Left lung (tissue), 10 donors: ENCODE results near the gene CTBP1. TPM values are rescaled to one million over a fixed set of nuclear protein-coding genes. Genes with fewer than 3 reads are reported as not detected.

ENCODE experiments used
- ATAC-seq: fragments of 200-7000 bp; cut with Tn5 transposase; one replicate; pipeline ENCODE4 v1.9.1; 2020; ENCODE audit warnings: moderate library complexity
- DNase-seq, 4 donors: peaks; one replicate each; pipeline ENCODE4 v3.0.0-alpha.2; 2013 to 2020
- H3K27ac ChIP-seq, 2 donors: fragments of 200-600 bp; sonication (generic) in 1 of 2; one replicate each; pipeline versions ENCODE4 v1.5.0 to v1.8.0; 2020 to 2021
- H3K27me3 ChIP-seq, 2 donors: fragments of 200-600 bp; sonication (generic) in 1 of 2; one replicate each; pipeline versions ENCODE4 v1.5.0 to v1.8.0; 2020 to 2021
- H3K36me3 ChIP-seq, 2 donors: fragments of 200-600 bp; sonication (generic) in 1 of 2; one replicate each; pipeline versions ENCODE4 v1.5.0 to v1.8.0; 2020 to 2021
- H3K4me1 ChIP-seq, 2 donors: fragments of 200-600 bp; one replicate each; pipeline ENCODE4 v1.8.0; 2021
- H3K4me3 ChIP-seq, 2 donors: fragments of 200-600 bp; sonication (generic) in 1 of 2; one replicate each; pipeline versions ENCODE4 v1.5.0 to v1.8.0; 2020 to 2021; ENCODE audit warnings: mild to moderate bottlenecking in 1 of 2
- H3K9me3 ChIP-seq, 2 donors: fragments of 200-600 bp; sonication (generic) in 1 of 2; one replicate each; pipeline versions ENCODE4 v1.5.0 to v1.8.0; 2020 to 2021
- CTCF ChIP-seq, 2 donors: fragments of 200-600 bp; sonication (generic) in 1 of 2; IDR thresholded peaks; one replicate each; pipeline versions ENCODE4 v1.5.0 to v1.8.0; 2021; ENCODE audit warnings: antibody characterized with exemption in 2 of 2
- intact Hi-C, 2 donors: fragments of 100-400 bp; cut with DNase I; formaldehyde crosslinking; loops; one replicate each; pipeline versions ENCODE4 v1.11.2 to v1.14.2; 2022
- polyA plus RNA-seq, 6 donors: library from polyadenylated mRNA; unstranded; fragments of 120-200 nt; gene quantifications; one replicate each; pipeline ENCODE4 v1.2.1, GENCODE V29; 2013; ENCODE audit not compliant: insufficient read length in 6 of 6
- total RNA-seq, 2 donors: library from RNA; stranded (reverse); fragmentation: NEBNext Ultra II Directional; extraction: Animal tissue kit (Norgen Biotek cat#: 25700); gene quantifications; one replicate each; pipeline ENCODE4 v1.2.1, GENCODE V29; 2021
- donor health status: DM: no; HTN: yes; CAD: no.
- donor health status: DM: no; HTN: no; CAD: no.

The CTBP1 gene
- total and polyA plus RNA-seq, 8 donors: 93.9 to 167 (median 122) TPM

- intact Hi-C loops: loop anchor here in 1 of 2 donors (10.0 kb wide), 1 partner anchor 94 kb away; the partner anchor contains the start of gene UVSSA
- no peaks in the 10 kb centered on the region for H3K36me3 ChIP-seq
- H3K27ac ChIP-seq: peak overlapping the region in 1 of 2 donors; percentile 97
Observed at GRCh38 chr4:1250921-1251772, 2.2 kb upstream of the CTBP1 start.

GRCh38 chr4:1250527-1250812 lies 1.5 kb upstream of the CTBP1 start:
- peak in 1 of 4 donors; percentile 55 for DNase-seq
- H3K36me3 ChIP-seq: no peaks in the 10 kb centered on the region
- H3K27ac ChIP-seq: peak overlapping the region; percentile 95 to 97
- H3K9me3 ChIP-seq: peaks cover 0 to 10% of the 10 kb centered on the region in 2 donors
- H3K4me3 ChIP-seq: peak overlapping the region in 1 of 2 donors; percentile 67
- no peak for TF ChIP-seq CTCF (IDR thresholded peaks at IDR 0.05)
- H3K27me3 ChIP-seq: no peaks in the 10 kb centered on the region
- peaks cover 24 to 42% of the 10 kb centered on the region in 2 donors for H3K4me1 ChIP-seq
- intact Hi-C loops: loop anchor here in 1 of 2 donors (10.0 kb wide), 1 partner anchor 94 kb away; the partner anchor contains the start of gene UVSSA
- no peak for ATAC-seq

More at GRCh38 chr4:1250921-1251772, 2.2 kb upstream of the CTBP1 start:
- DNase-seq (peak in 1 of 4 donors; percentile 71), ATAC-seq (no peak)
- H3K9me3 ChIP-seq: peaks cover 0 to 13% of the 10 kb centered on the region in 2 donors
- H3K27me3 ChIP-seq: no peaks in the 10 kb centered on the region
- TF ChIP-seq CTCF (IDR thresholded peaks at IDR 0.05): no peak
- H3K4me3 ChIP-seq: no peak overlapping the region
- peaks cover 19 to 35% of the 10 kb centered on the region in 2 donors for H3K4me1 ChIP-seq

GRCh38 chr4:1249731-1250526 lies 999 bp upstream of the CTBP1 start:
- peak; percentile 8 for ATAC-seq
- peaks cover 26 to 47% of the 10 kb centered on the region in 2 donors for H3K4me1 ChIP-seq

GRCh38 chr4:1249148-1249730 lies 309 bp upstream of the CTBP1 start:
- TF ChIP-seq CTCF (IDR thresholded peaks at IDR 0.05): no peak
- H3K36me3 ChIP-seq: no peaks in the 10 kb centered on the region
- intact Hi-C loops: loop anchor here in 1 of 2 donors (10.0 kb wide), 1 partner anchor 84 kb away; no protein-coding TSS in a partner anchor
- ATAC-seq: peak; percentile 68
- H3K9me3 ChIP-seq: peaks cover 0 to 2% of the 10 kb centered on the region in 2 donors
- DNase-seq: peak; percentile 89 to 95 (median 92)
- H3K27ac ChIP-seq: peak overlapping the region; percentile 95 to 97
- no peaks in the 10 kb centered on the region for H3K27me3 ChIP-seq
- peak overlapping the region; percentile 65 to 67 for H3K4me3 ChIP-seq
- H3K4me1 ChIP-seq: peaks cover 32 to 54% of the 10 kb centered on the region in 2 donors

More at GRCh38 chr4:1249731-1250526, 999 bp upstream of the CTBP1 start:
- peak overlapping the region; percentile 95 to 97 for H3K27ac ChIP-seq
- H3K4me3 ChIP-seq: peak overlapping the region; percentile 65 to 67
- DNase-seq: peak in 3 of 4 donors; percentile 23 to 85 (median 55)
- TF ChIP-seq CTCF (IDR thresholded peaks at IDR 0.05): no peak
- H3K27me3 ChIP-seq: no peaks in the 10 kb centered on the region
- intact Hi-C loops: loop anchor here in 1 of 2 donors (10.0 kb wide), 2 partner anchors 85 to 95 kb away; partner anchors contain the start of gene UVSSA
- peaks cover 0 to 5% of the 10 kb centered on the region in 2 donors for H3K9me3 ChIP-seq
- H3K36me3 ChIP-seq: no peaks in the 10 kb centered on the region
